HG03342 (cell line): ENCODE results near the gene TMEM254.
A peak's percentile ranks its signal among the peaks of the same experiment; 100 is the strongest.
"Not testable (repeated sequence)": the region's sequence is repeated elsewhere in the genome, so short reads cannot be mapped to it uniquely, and the experiment has no call there.

Experiments
- ATAC-seq: cut with Tn5 transposase; IDR thresholded peaks from one replicate; pipeline ENCODE4 v1.9.1; 2021; ENCODE audit warnings: mild to moderate bottlenecking, moderate library complexity; ENCODE audit not compliant: unreplicated experiment

The TMEM254 gene

DNA sequence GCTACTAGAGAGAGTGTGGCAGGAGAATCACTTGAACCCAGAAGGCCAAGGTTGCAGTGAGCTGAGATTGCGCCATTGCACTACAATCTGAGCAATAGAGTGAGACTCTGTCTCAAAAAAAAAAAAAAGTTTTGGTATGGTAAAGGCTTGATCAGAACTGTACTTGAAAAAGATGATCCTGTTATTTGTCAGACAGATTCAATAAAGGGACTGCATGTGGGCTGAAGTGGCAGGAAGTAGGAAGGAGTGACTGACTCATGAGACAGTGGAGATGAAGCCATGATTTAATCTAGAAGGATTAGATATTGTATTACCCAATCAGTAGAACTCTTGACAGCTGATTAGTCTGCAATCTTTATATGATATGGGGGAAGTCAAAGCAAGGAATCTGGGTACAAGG is 2.7 kb upstream of the TMEM254 start:
- ATAC-seq: no peak

DNA sequence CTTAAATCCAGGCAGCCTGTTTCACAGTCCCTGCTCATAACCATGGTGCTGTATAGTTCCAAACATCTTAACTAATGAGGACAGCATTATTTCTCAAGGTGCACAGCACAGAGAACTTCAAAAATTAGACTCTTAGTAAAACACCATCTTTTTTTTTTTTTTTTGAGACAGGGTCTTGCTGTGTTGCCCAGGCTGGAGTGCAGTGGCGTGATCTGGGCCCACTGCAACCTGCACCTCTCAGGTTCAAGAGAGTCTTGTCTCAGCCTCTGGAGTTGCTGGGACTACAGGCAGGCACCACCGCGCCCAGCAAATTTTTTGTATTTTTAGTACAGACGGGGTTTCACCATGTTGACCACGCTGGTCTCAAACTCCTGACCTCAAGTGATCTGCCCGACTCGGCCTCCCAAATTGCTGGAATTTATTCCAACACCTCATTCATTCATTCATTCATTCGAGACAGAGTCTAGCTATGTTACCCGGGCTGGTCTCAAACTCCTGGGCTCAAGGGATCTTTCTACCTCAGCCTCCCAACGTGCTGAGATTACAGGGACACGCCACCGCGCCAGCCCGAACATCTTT is 507 bp upstream of the TMEM254 start:
- no peak for ATAC-seq

DNA sequence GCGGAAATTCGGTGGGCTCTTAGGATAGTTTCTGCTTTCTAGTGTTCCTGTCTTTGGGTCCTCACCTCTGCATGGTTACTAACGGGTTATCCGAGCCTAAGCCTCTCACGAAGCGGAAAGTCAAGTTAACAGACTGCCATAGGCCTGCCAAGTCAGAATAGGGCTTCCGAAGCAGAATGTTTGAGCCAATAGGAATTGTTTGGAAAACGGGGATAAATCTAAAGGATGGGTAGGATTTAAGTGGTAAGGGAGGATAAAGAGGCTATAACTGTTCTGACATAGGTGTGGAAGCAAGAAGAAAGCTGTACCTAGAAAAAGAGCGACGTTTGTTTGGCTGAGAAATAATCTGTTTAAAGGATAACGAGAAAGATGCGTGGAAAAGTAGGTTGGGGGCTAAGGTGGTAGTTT is 851 bp downstream of the TMEM254 start:
- ATAC-seq: no peak

DNA sequence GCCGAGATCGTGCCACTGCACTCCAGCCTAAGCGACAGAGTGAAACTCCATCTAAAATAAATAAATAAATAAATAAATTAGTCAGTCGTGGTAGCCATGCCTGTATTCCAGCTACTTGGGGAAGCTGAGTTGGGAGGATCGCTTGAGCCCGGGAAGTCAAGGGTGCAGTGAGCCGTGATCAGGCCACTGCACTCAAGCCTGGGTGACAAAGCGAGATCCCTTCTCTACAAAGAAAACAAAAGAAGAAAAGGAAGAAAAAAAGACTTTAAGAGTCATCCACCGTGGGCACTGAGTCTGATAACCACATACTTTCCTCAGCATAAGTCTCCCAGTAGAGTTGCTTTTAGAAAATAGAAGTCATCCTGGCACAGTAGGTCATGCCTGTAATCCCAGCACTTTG is 2.6 kb downstream of the TMEM254 start:
- ATAC-seq: no peak

DNA sequence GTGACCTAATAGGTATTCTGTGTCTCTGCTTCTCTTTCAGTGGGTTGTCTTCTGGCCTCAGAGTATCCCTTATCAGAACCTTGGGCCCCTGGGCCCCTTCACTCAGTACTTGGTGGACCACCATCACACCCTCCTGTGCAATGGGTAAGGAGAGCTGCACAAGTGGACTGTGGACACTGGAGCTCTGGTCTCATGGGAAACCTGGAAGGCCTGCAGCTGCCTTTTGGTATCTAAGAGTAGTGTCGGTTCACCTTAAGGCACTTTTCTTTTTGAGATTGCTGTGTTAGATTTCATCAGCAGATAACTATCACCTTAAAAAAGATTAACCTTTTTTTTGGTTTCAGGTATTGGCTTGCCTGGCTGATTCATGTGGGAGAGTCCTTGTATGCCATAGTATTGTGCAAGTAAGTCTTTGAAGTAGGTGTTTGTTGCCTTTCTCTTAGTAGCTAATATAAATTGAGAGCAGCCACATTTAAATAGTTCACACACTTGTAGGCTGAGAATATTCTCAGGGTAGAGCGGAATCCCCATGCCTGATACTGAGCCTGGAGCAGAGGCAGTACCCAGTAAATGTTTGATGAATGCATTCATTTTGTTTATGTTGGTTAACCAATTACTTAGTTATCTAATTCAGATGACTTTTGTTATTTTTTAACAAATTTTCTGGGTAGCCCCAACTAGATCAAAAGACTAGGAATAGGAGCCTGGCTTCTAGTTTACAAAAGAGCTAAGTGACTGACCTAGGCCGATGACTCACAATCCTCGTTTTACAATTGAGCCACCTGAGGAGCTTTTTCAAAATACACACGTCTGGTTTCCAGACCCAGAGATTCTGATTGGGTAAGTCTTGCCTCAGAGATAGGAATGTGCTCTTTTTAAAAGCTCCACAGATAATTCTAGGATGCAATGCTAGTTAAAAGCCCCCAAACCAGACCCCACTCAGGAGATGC is 3.6 kb downstream of the TMEM254 start:
- no peak for ATAC-seq

DNA sequence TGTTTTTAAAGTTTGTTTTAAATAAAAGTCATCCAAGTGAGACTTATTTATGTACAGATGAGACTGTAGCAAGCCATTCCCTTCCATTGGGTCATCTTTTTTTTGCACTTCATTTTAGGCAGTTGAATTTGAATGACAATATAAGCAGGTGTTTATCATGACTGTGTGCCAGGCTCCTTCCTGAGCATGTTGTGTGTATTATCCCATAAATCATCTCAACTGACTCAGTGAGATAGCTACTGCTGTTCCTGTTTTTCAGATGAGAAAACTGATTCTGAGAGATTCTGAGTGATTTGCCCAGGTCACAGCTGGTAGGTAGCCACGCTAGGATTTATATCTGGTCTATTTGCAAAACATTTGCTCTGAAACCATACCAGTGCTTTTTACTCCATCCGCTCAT is 11.7 kb downstream of the TMEM254 start:
- ATAC-seq: no peak

DNA sequence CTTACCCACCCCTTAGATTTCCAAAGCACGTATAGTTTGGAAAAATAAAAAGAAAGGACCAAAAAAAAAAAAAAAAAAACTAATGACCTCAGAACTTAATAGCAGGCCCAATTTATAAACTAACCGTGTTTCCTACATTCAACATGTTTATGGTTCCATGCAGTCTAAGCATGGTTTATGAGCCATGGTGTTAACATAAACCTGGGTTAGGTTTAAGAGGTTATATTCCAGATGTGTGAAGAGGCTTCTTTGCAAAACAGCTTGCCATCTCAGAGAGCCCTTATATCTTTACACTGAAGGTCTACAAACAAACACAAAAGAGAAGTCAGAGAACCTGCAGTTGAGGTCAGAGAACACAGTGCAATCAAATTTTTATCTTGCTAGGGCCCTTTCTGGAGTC is 15.8 kb downstream of the TMEM254 start:
- no peak for ATAC-seq

DNA sequence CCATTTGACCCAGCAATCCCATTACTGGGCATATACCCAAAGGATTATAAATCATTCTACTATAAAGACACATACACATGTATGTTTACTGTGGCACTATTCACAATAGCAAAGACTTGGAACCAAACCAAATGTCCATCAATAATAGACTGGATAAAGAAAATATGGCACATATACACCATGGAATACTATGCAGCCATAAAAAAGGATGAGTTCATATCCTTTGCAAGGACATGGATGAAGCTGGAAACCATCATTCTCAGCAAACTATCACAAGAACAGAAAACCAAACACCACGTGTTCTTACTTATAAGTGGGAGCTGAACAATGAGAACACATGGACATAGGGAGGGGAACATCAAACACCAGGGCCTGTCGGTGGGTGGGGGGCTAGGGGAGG is 19.8 kb downstream of the TMEM254 start:
- not testable (repeated sequence) for ATAC-seq

DNA sequence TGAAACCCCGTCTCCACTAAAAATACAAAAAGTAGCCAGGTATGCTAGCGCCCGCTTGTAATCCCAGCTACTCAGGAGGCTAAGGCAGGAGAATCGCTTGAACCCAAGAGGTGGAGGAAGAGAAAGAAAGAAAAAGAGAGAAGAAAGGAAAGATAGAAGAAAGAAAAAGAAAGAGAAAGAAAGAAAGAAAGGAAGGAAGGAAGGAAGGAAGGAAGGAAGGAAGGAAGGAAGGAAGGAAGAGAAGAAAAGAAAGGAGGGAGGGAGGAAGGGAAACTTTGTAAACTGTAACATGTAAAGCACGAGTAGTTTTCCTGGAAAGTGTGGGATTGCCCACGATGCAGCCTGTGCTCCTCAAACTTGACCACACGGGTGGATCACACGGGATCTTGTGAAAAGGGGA is 20.8 kb downstream of the TMEM254 start:
- not testable (repeated sequence) for ATAC-seq

DNA sequence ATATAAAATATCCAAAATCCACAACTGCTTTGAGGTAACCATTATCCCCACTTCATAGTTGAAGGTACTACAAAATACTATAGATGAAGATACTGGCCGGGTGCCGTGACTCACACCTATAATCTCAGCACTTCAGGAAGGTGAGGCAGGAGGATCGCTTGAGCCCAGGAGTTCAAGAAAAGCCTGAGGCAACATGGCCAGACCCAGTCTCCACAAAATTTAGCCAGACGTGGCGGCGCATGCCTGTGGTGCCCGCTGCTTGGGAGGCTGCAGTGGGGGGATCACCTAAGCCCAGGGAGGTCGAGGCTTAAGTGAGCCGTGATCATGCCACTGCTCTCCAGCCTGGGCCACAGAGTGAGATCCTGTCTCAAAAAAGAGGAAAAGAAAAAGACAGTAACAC is 21.7 kb downstream of the TMEM254 start:
- no peak for ATAC-seq

DNA sequence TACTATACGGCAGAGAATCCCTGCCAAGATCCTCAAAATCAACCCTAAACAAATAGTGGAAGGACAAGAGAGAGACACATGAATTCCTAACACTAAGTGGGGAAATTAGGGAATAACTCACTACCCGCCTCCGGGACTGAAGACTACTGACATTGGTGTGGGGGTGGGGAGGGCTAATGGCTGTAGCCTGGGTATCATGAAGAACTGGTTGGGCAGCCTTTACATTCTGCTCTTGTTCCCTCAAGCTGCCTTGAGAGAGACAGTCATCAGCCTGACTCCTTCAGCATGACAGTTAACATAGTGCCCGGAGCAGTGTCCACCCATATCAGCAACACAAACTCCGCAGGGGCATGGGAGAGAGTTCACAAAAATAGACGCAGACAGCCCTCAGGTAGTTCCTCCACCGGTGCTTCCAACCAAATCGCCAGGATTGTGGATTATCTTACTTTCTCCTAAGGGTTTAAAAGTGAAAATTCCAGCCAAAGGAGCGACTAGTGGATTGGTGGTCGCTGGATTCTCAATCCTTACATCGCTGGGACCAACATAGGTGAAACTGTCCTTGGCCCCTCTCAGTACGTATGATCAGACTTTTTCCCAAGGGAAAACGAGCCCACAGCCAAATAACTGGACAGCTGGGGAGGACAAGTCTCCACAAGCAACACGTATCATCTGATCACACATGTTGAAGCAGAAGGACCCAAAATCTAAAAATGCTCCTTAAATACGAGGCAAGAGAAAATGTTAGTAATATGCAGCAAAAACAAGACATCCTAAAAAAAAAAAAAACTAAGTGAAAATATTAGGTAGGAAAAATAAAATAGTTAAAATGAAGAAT is 22.6 kb downstream of the TMEM254 start:
- ATAC-seq: no peak

DNA sequence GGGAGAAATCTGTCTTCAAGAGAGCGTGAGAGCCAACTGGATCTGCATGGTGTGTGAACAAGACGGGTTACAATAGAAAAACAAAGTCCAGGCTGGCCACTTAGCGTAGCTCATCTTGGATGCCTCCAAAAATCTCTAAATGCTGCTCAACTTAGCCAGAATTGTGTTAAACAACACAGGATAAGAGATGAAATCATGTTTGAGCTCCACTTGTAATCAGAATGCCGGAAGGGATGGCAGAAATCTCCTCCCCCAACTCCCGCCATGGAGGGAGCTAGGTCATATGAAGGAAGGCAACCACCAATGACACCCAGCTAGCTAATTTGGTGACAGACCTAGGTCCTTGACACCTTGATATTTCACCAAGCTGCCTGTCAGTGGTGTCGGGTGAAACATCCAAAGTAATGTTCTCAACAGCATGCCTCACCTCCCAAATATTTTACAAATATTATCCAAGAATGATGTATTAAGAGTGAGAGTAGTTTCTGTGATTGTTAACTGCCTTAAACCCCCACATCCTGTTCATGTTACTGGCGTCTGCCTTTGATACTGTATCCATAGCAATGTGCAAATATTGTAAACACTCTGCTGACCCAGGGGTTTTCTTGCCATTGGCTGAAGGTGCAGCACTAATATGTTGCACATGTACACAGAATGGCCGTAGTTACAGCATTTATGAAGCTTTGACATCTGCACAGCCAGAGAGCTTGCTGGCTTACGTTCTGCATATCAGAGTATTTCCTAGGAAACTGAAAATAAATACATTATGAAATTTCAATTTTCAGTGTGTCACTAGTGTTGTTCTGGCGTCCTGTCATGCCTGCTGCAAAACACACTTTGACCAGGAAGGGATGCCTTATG is 25.8 kb downstream of the TMEM254 start:
- ATAC-seq: peak; percentile 89

DNA sequence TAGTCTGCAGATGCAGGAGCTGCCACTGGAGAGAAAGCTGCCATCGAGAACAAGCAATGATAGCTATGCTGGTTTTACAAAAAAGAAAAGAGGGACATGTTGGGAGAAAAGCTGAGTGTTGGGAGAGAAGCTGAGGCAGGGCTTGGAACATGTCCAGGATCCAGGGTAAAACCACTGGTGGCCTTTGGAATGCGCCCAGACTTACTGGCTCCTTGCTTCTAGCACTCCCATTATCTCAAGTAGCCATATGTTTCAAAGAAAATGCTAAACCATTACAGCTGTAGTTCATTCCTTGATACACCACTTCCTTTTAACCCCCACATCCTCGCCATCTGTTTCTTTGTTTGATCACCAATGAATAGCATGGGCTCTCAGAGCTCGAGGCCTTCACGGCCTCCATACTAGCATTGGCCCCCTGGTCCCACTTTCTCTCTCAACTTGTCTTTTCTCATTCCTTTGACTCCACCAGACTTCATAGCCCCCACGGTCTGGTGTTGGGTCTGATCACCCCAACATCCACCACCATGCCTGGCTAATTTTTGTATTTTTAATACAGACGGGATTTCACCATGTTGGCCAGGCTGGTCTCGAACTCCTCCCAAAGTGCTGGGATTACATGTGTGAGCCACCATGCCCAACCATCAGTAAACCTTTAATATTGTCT is 30.2 kb downstream of the TMEM254 start:
- no peak for ATAC-seq

DNA sequence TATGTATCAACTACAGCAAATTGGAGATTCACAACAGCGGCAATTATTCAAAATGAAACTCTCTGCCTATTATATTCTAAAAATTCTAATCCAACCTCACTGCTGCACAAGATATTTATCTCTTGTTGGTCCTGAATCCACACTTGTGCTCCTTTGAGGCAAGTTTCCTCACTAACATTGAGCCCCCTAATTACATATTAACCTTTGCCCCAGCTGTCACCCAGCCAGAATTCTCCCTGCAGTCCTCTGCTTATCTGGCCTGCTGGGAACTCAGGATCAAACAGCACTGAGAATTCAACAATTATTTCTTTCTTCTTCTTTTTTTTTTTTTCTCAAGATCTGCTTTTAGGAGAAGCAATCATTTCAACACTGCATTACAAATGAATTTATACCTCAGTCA is 32.5 kb downstream of the TMEM254 start:
- no peak for ATAC-seq

DNA sequence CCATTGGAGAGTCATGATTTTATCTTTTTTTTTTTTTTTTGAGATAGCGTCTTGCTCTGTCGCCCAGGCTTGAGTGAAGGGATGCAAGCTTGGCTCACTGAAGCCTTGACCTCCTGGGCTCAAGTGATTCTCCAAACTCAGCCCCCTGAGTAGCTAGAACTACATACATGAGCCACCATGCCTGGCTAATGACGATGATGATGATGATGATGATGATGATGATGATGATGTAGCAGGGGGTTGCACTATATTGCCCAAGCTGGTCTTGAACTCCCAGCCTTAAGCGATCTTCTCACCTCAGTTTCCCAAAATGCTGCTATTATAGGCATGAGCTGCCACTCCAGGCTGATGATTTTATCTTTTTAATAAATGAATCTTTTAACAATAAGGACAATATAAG is 40.2 kb downstream of the TMEM254 start:
- no peak for ATAC-seq

DNA sequence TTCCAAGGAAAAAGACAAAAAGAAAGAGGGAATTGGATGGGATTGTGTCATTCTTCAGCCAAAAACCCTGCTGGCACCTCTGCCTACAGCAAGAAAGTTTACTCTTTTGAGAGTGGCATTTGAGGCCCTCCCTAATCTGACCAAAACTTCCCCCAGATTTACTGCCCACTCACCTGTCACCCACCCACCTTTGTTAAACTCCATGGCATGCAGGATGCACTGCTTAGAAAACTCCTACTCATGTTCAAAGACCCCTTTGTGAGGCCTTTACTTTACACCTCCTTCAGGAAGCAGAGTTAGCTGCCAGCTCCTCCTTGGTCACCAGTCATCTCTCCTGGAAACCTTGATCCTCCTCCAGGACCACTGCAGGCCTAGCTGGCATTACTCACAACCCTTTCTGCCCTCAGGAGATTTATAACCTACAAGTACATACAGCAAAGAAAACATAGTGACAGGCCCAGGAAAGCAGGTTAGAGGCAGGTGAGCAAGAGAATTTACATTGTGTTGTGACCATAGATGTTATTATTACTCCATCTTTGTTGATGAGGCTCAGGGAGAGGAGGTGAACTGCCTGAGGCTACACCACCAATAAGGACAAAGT is 43.7 kb downstream of the TMEM254 start:
- ATAC-seq: no peak

DNA sequence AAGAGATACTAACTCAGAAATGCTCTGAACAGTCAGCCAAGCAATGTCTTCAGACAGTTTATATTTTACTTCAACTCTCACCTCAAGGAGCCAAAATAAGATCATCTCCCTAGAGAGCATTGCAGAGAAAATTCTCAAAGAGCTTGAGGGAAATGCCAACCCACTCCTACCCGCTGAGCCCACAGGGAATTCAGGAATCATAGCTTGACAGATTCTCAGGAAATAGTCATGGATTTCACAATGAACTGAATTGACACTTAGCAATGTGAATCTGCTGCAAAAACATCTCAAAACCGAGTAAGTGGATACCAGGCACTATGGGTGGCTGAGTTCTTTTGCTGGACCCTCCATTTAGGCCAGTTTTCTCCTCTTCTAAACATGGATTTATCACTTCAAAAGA is 44.3 kb downstream of the TMEM254 start:
- ATAC-seq: no peak

DNA sequence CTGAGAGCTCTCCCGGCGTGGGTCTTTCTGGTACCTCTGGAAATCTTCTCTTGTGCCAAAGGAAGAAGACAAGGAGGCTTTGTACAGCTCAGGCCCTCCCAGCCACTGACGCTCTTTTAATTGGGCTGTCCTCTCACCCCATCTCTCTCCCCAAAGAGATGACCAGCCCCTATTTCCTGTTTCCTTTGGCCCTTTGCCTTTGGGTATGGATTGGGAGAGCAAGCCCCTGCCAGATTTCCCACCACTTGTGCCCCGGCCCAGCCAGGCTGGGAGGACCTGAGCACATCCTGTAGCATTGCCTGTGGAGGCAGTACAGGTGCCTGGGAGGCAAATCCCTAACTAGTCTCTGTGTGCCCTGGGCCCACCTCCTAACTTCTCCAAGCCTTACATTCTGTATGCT is 48.4 kb downstream of the TMEM254 start:
- no peak for ATAC-seq

DNA sequence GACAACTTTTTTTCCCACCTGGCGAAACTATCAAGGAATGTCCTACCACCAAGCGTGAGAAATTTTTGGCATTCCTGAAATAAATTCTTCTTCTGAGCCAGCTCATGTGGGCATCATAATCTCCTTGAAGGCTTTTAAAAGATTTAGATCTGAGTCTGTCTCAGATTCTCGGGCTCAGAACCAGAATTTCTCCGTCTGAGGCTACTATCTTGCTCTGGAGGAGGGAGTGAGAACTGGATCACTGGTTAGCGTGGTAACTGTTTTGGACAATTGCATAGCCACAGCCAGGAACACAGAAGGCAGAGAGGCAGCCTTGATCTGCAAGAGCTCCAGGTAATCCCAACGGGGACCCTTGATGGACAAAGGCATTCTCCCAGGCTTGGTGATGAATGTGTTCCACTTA is 53.0 kb downstream of the TMEM254 start:
- no peak for ATAC-seq
